OCI-LY1 (cell line): ENCODE measurements around the gene CHAT.
"Not testable (repeated sequence)": the region's sequence is repeated elsewhere in the genome, so short reads cannot be mapped to it uniquely, and the experiment has no call there.

Experiments
- H2AFZ ChIP-seq: fragments of 200-600 bp; sonication (generic), shearing (Covaris generic); 2 replicates; pipeline ENCODE4 v1.6.0; 2014; ENCODE audit warnings: antibody characterized with exemption, mild to moderate bottlenecking, low read length
- H3F3A ChIP-seq: fragments of 200-600 bp; sonication (generic), shearing (Covaris generic); 2 replicates; pipeline ENCODE4 v1.6.0; 2014; ENCODE audit warnings: mild to moderate bottlenecking, antibody characterized with exemption, low read length, moderate library complexity; ENCODE audit not compliant: insufficient read depth
- H3K27ac ChIP-seq: fragments of 200-600 bp; sonication (generic); 2 replicates; pipeline ENCODE4 v1.5.1; 2014; ENCODE audit warnings: low read length, mixed run types, mild to moderate bottlenecking, low read depth; ENCODE audit not compliant: poor library complexity, severe bottlenecking
- H3K27me3 ChIP-seq: fragments of 200-600 bp; sonication (generic); 2 replicates; pipeline ENCODE4 v1.6.0; 2014; ENCODE audit warnings: antibody characterized with exemption, mild to moderate bottlenecking, low read length, moderate library complexity; ENCODE audit not compliant: insufficient read depth
- H3K36me3 ChIP-seq: fragments of 200-600 bp; sonication (generic); 2 replicates; pipeline ENCODE4 v1.6.1; 2014; ENCODE audit warnings: mild to moderate bottlenecking, antibody characterized with exemption, low read length, moderate library complexity, mixed read lengths; ENCODE audit not compliant: insufficient read depth
- H3K4me1 ChIP-seq: fragments of 200-600 bp; sonication (generic); 2 replicates; pipeline ENCODE4 v1.5.1; 2014; ENCODE audit warnings: mild to moderate bottlenecking, low read length, moderate library complexity; ENCODE audit not compliant: insufficient read depth, severe bottlenecking
- H3K4me2 ChIP-seq: fragments of 200-600 bp; sonication (generic), shearing (Covaris generic); 2 replicates; pipeline ENCODE4 v1.6.1; 2014; ENCODE audit warnings: low read length
- H3K4me3 ChIP-seq: fragments of 200-600 bp; sonication (generic); 2 replicates; pipeline ENCODE4 v1.5.1; 2014; ENCODE audit warnings: low read length, low read depth, mild to moderate bottlenecking, mixed read lengths; ENCODE audit not compliant: poor library complexity, severe bottlenecking
- H3K79me2 ChIP-seq: fragments of 200-600 bp; shearing (Covaris generic); 2 replicates; pipeline ENCODE4 v1.6.1; 2016; ENCODE audit warnings: mixed run types, low read length, mixed read lengths; ENCODE audit not compliant: insufficient read depth
- H3K9ac ChIP-seq: fragments of 200-600 bp; sonication (generic), shearing (Covaris generic); 2 replicates; pipeline ENCODE4 v1.6.1; 2014; ENCODE audit warnings: mild to moderate bottlenecking, low read length, mixed read lengths
- H3K9me2 ChIP-seq: fragments of 200-600 bp; sonication (generic), shearing (Covaris generic); 2 replicates; pipeline ENCODE4 v1.6.1; 2014; ENCODE audit warnings: low read depth, mild to moderate bottlenecking, low read length, mixed read lengths
- H3K9me3 ChIP-seq: fragments of 200-600 bp; shearing (Covaris generic); 2 replicates; pipeline ENCODE4 v1.6.1; 2014; ENCODE audit warnings: low read length, mixed read lengths
- H4K20me1 ChIP-seq: fragments of 200-600 bp; sonication (generic), shearing (Covaris generic); 2 replicates; pipeline ENCODE4 v1.6.0; 2016; ENCODE audit warnings: mild to moderate bottlenecking, low read length; ENCODE audit not compliant: insufficient read depth
- EZH2 ChIP-seq: fragments of 200-600 bp; sonication (generic), shearing (Covaris generic); IDR thresholded peaks from 2 replicates; pipeline ENCODE4 v1.8.0; 2017; ENCODE audit warnings: borderline replicate concordance, mixed run types, mild to moderate bottlenecking, antibody characterized with exemption, low read length, moderate library complexity, mixed read lengths
- TF ChIP-seq, protein P1 (sequence below): fragments of 200-600 bp; sonication (generic), shearing (Covaris generic); IDR thresholded peaks from 2 replicates; pipeline ENCODE4 v1.5.1; 2017; ENCODE audit warnings: mild to moderate bottlenecking, antibody characterized with exemption, low read length, moderate library complexity, mixed read lengths

CHAT gene

GRCh38 chr10:49679480-49679893 is 65.7 kb downstream of the CHAT start, which contains the start of gene C10orf53:
C10orf53 (plus strand) TSS chr10:49679651; CDS start chr10:49679698, 47 bp downstream.
- Histone ChIP-seq H2AFZ (no peak within 1 kb of the TSS), H3K4me1 (no peaks in the 10 kb centered on the region), H3K27me3 (no peaks in the 10 kb centered on the region), H3K9me2 (no peaks in the 10 kb centered on the region), H3F3A (no peaks in the 10 kb centered on the region), H3K36me3 (no peaks in the 10 kb centered on the region), H3K27ac (no peak within 1 kb of the TSS), H3K9me3 (no peaks in the 10 kb centered on the region), H3K4me2 (no peak within 1 kb of the TSS), H3K4me3 (no peak within 1 kb of the TSS), H3K79me2 (no peaks in the 10 kb centered on the region), H3K9ac (no peak within 1 kb of the TSS), H4K20me1 (no peaks in the 10 kb centered on the region)
- no peak for TF ChIP-seq EZH2
- TF ChIP-seq, protein P1, sequence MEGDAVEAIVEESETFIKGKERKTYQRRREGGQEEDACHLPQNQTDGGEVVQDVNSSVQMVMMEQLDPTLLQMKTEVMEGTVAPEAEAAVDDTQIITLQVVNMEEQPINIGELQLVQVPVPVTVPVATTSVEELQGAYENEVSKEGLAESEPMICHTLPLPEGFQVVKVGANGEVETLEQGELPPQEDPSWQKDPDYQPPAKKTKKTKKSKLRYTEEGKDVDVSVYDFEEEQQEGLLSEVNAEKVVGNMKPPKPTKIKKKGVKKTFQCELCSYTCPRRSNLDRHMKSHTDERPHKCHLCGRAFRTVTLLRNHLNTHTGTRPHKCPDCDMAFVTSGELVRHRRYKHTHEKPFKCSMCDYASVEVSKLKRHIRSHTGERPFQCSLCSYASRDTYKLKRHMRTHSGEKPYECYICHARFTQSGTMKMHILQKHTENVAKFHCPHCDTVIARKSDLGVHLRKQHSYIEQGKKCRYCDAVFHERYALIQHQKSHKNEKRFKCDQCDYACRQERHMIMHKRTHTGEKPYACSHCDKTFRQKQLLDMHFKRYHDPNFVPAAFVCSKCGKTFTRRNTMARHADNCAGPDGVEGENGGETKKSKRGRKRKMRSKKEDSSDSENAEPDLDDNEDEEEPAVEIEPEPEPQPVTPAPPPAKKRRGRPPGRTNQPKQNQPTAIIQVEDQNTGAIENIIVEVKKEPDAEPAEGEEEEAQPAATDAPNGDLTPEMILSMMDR: no peak

DNA sequence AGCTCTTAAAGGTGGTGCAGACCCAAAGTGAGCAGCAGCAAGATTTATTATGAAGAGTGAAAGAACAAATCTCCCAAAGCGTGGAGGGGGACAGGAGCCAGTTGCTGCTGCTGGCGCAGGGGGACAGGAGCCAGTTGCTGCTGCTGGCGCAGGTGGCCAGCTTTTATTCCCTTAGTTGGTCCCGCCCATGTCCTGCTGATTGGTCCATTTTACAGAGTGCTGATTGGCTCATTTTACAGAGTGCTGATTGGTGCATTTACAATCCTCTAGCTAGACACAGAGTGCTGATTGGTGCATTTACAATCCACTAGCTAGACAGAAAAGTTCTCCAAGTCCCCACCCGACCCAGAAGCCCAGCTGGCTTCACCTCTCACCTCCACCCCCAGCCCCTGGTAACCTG is 68.6 kb downstream of the CHAT start:
- not testable (repeated sequence) for H3K36me3 ChIP-seq, H3K9ac ChIP-seq, H4K20me1 ChIP-seq, H3K4me1 ChIP-seq, H3K4me3 ChIP-seq, H3K9me3 ChIP-seq, H3K4me2 ChIP-seq, H3K79me2 ChIP-seq, H3K9me2 ChIP-seq, H3F3A ChIP-seq, H2AFZ ChIP-seq, H3K27ac ChIP-seq, H3K27me3 ChIP-seq

DNA sequence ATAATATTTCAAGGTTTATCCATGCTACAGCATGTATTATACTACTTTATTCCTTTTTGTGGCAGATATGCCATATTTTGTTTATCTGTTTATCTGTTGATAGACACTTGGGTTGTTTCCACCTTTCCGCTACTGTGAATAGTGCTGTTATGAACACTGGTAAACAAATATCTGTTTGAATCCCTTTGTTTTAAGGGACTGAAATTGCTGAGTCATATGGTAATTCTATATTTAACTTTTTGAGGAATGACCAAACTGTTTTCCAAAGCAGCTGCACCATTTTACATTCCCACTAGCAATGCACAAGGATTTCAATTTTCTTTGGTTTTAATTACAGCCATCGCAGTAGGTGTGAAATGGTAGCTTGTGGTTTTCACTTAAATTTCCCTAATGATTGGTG is 69.0 kb downstream of the CHAT start:
- no peaks in the 10 kb centered on the region for H3F3A ChIP-seq
- no peaks in the 10 kb centered on the region for H3K79me2 ChIP-seq
- H3K9me2 ChIP-seq: no peaks in the 10 kb centered on the region
- H3K36me3 ChIP-seq: no peaks in the 10 kb centered on the region
- H3K4me3 ChIP-seq: no peak overlapping the region
- H2AFZ ChIP-seq: no peak overlapping the region
- H3K27me3 ChIP-seq: no peaks in the 10 kb centered on the region
- no peaks in the 10 kb centered on the region for H3K9me3 ChIP-seq
- TF ChIP-seq, protein P1: no peak
- no peak for TF ChIP-seq EZH2
- no peaks in the 10 kb centered on the region for H4K20me1 ChIP-seq
- no peaks in the 10 kb centered on the region for H3K4me1 ChIP-seq
- H3K9ac ChIP-seq: no peak overlapping the region
- H3K4me2 ChIP-seq: no peak overlapping the region
- H3K27ac ChIP-seq: no peak overlapping the region

DNA sequence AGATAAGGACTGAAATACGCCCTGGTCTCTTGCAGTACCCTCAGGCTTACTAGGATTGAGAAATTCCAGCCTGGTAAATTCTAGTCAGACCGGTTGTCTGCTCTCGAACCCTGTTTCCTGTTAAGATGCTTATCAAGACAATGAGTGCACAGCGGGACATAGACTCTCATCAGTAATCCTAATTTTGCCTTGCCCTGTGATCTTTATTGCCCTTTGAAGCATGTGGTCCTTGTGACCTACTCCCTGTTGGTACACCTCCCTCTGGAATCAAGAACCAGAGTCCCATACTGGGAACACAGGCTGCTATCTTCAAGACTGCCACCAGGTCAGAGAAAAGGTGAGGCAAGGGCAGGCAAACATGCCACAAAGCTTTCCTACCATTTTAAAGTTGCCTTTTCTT is 72.8 kb downstream of the CHAT start:
- Histone ChIP-seq H4K20me1 (no peaks in the 10 kb centered on the region), H3K27ac (no peak overlapping the region), H3K27me3 (no peaks in the 10 kb centered on the region), H3K4me1 (no peaks in the 10 kb centered on the region), H3K9me3 (no peaks in the 10 kb centered on the region), H2AFZ (no peak overlapping the region), H3K9me2 (no peaks in the 10 kb centered on the region), H3K79me2 (no peaks in the 10 kb centered on the region), H3K36me3 (no peaks in the 10 kb centered on the region), H3K9ac (no peak overlapping the region), H3F3A (no peaks in the 10 kb centered on the region), H3K4me3 (no peak overlapping the region), H3K4me2 (no peak overlapping the region)
- no peak for TF ChIP-seq EZH2
- TF ChIP-seq, protein P1: no peak
